Calu3 (cell line): Measurements from ENCODE around the gene JSRP1. TPM values are rescaled to one million over a fixed set of nuclear protein-coding genes. Genes with fewer than 3 reads are reported as not detected.

Experiments
- BruUV-seq: library from RNA; stranded (reverse); fragments of 400-500 nt; replicated peaks from 2 replicates; lab custom pipeline; 2021; lab: Mats Ljungman, UMichigan
- CTCF ChIA-PET: fragments of 300-600 bp; sonication (Branson Sonifier 250); formaldehyde crosslinking; loops from one replicate; lab custom pipeline; 2022; ENCODE audit warnings: antibody characterized with exemption; lab: Charles Lee
- DNase-seq: peaks from one replicate; pipeline ENCODE4 v3.0.0; 2022
- H3K27ac Mint-ChIP-seq: one replicate; pipeline ENCODE4 v1.8.0; 2022; ENCODE audit warnings: mixed read lengths; ENCODE audit not compliant: unreplicated experiment
- H3K27me3 Mint-ChIP-seq: one replicate; pipeline ENCODE4 v1.8.0; 2022; ENCODE audit warnings: mixed read lengths; ENCODE audit not compliant: unreplicated experiment
- H3K36me3 Mint-ChIP-seq: one replicate; pipeline ENCODE4 v1.8.0; 2022; ENCODE audit warnings: mild to moderate bottlenecking, moderate library complexity, mixed read lengths; ENCODE audit not compliant: insufficient read depth, unreplicated experiment
- H3K4me1 Mint-ChIP-seq: one replicate; pipeline ENCODE4 v1.8.0; 2022; ENCODE audit warnings: mild to moderate bottlenecking, low read depth, mixed read lengths; ENCODE audit not compliant: unreplicated experiment
- H3K4me3 Mint-ChIP-seq: one replicate; pipeline ENCODE4 v1.8.0; 2022; ENCODE audit warnings: mild to moderate bottlenecking, low read depth, moderate library complexity, mixed read lengths; ENCODE audit not compliant: unreplicated experiment
- H3K9me3 Mint-ChIP-seq: one replicate; pipeline ENCODE4 v1.8.0; 2022; ENCODE audit warnings: low read depth, mixed read lengths; ENCODE audit not compliant: unreplicated experiment
- CTCF ChIP-seq: fragments of 200-600 bp; IDR thresholded peaks from one replicate; pipeline ENCODE4 v1.8.0; 2022; ENCODE audit warnings: antibody characterized with exemption; ENCODE audit not compliant: unreplicated experiment
- intact Hi-C: fragments of 100-400 bp; cut with micrococcal nuclease; formaldehyde crosslinking; loops from one replicate; pipeline ENCODE4 v1.10.0; 2022; ENCODE audit not compliant: unreplicated experiment
- total RNA-seq: library from RNA; stranded (reverse); gene quantifications from 2 replicates; pipeline ENCODE4 v1.2.3, GENCODE V29; 2022

JSRP1 gene
- total RNA-seq, 1 experiment from 2014 or later, result 0.73 TPM

- no peak for DNase-seq
- H3K27me3 Mint-ChIP-seq, result no peaks in the 10 kb centered on the region
- no peaks in the 10 kb centered on the region for H3K9me3 Mint-ChIP-seq
- H3K4me3 Mint-ChIP-seq, result no peak overlapping the region
- peaks cover 27% of the 10 kb centered on the region for H3K4me1 Mint-ChIP-seq
- no peak overlapping the region for H3K27ac Mint-ChIP-seq
- CTCF ChIA-PET, result no interaction called here
- BruUV-seq, result no TSS peak
- TF ChIP-seq CTCF, result no peak
- intact Hi-C loops, result no loop called here
- H3K36me3 Mint-ChIP-seq, result peaks cover 25% of the 10 kb centered on the region
Observed at GRCh38 chr19:2244125-2244411, 12.1 kb downstream of the JSRP1 start.

DNA sequence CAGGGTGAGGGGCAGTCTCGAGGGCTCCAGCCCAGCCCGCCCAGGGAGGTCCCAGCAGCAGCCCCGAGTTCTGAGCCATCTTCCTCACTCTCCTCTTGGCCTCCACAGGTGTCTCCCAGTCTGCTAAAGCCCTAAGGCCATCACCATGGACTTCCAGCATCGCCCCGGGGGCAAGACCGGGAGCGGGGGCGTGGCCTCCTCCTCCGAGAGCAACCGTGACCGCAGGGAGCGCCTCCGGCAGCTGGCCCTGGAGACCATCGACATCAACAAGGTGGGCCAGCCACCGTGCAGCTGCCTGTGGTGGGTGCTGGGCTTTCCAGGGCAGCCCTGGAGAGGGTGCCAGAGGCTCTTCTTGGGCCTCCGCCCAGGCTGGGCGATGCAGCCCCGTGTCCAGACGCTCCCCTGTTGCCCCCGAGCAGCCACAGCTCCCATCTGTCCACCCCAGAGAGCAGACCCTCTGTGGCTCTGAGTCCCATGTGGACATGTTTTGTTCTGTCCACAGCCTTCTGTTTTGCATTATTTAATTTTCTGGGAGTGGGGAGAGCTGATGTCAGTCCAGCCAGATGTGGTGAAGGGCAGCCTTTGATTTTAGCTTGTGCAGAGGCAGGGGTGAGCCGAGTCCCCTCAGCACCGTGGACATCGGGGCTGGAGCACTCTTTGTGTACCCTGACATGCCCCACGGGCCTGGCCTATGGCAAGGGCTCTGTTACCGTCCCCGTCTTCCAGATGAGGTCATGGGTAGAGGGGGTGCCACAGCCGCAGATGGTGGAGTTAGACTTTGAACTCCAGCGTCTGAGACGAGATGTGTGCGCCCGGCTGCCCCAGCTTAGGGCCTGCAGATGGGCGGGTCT, 12.7 kb downstream of the JSRP1 start:
- Mint-ChIP-seq H3K36me3 (peaks cover 29% of the 10 kb centered on the region), H3K27me3 (no peaks in the 10 kb centered on the region), H3K27ac (no peak overlapping the region), H3K9me3 (no peaks in the 10 kb centered on the region), H3K4me3 (no peak overlapping the region), H3K4me1 (peaks cover 33% of the 10 kb centered on the region)
- CTCF ChIA-PET, result no interaction called here
- no peak for TF ChIP-seq CTCF
- intact Hi-C loops, result no loop called here
- no peak for DNase-seq
- BruUV-seq, result no TSS peak

- H3K4me1 Mint-ChIP-seq, result peaks cover 36% of the 10 kb centered on the region
- H3K4me3 Mint-ChIP-seq, result no peak overlapping the region
- no peaks in the 10 kb centered on the region for H3K27me3 Mint-ChIP-seq
- CTCF ChIA-PET, result no interaction called here
- no peaks in the 10 kb centered on the region for H3K9me3 Mint-ChIP-seq
- H3K36me3 Mint-ChIP-seq, result peaks cover 35% of the 10 kb centered on the region
- intact Hi-C loops, result no loop called here
- no peak for DNase-seq
- no peak overlapping the region for H3K27ac Mint-ChIP-seq
- no peak for TF ChIP-seq CTCF
- no TSS peak for BruUV-seq
Observed at GRCh38 chr19:2242816-2243215, 13.4 kb downstream of the JSRP1 start.

DNA sequence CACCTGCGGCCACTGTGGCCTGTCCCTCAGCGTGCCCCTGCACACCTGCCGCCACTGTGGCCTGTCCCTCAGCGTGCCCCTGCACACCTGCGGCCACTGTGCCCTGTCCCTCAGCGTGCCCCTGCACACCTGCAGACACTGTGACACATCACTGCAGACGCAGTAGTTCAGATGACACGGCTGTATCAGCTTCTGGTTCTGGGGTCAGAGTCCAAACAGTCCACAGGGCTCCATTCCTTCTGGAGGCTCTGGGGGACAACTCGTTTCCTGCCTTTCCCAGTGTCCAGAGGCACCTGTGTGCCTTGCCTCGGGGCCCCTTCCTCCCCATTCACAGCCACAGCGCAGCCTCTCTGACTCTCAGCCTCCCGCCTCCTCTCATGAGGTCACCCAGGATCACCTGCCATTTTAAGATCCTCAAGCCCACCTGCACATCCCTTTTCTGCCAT, 14.1 kb downstream of the JSRP1 start:
- BruUV-seq, result no TSS peak
- Mint-ChIP-seq H3K4me3 (no peak overlapping the region), H3K4me1 (peaks cover 36% of the 10 kb centered on the region), H3K36me3 (peaks cover 42% of the 10 kb centered on the region), H3K27me3 (no peaks in the 10 kb centered on the region), H3K27ac (no peak overlapping the region), H3K9me3 (no peaks in the 10 kb centered on the region)
- intact Hi-C loops, result no loop called here
- CTCF ChIA-PET, result no interaction called here
- no peak for DNase-seq
- no peak for TF ChIP-seq CTCF
